K562 (cell line): ENCODE results near the gene GLB1L2. TPM values are rescaled to one million over a fixed set of nuclear protein-coding genes. Genes with fewer than 3 reads are reported as not detected.

Experiments used
- ATAC-seq: fragments of 200-7000 bp; cut with Tn5 transposase; 3 replicates; pipeline ENCODE4 v1.9.1; 2020; ENCODE audit warnings: moderate library complexity
- BruUV-seq: library from RNA; stranded (reverse); fragments of 400-500 nt; replicated peaks from 2 replicates; lab custom pipeline; 2021; lab: Mats Ljungman, UMichigan
- CTCF ChIA-PET: fragments of 300-600 bp; formaldehyde crosslinking; extraction: SDS; loops from one replicate; lab custom pipeline; 2021; ENCODE audit warnings: low intra/inter-chr PET ratio; lab: Yijun Ruan, JAX
- POLR2A ChIA-PET: fragments of 300-600, 350-650 bp; sonication (Branson Sonifier 250); formaldehyde crosslinking; extraction: SDS; loops from one replicate; lab custom pipeline; 2021; ENCODE audit warnings: antibody characterized with exemption, inconsistent platforms; lab: Yijun Ruan, JAX
- DNase-seq, 4 experiments: peaks; one replicate each; pipeline versions ENCODE4 v3.0.0 to v3.0.0-alpha.2; 2011 to 2018; ENCODE audit warnings: low spot score in 3 of 4, mixed read lengths in 3 of 4; ENCODE audit errors: extremely low read depth in 1 of 4
- FAIRE-seq: peaks from 2 replicates; lab custom pipeline; 2011; peaks lifted over from hg19 to GRCh38; lab: Jason Lieb, UNC
- H2AFZ ChIP-seq: 2 replicates; pipeline ENCODE4 v1.6.0; 2011; ENCODE audit warnings: low read depth, low read length, control low read depth, inconsistent platforms
- H3K27ac ChIP-seq: fragments of 200-600 bp; 3 replicates; pipeline ENCODE4 v1.8.0; 2011; ENCODE audit warnings: low read depth, mild to moderate bottlenecking, control low read depth, inconsistent platforms, low read length, moderate library complexity, mixed read lengths; ENCODE audit errors: extremely low read depth
- H3K27me3 ChIP-seq, 2 experiments: fragments of 300-600 bp in 1 of 2; 2 replicates in 1 of 2; 3 replicates in 1 of 2; pipeline versions ENCODE4 v1.6.0 to v1.8.0; 2011; ENCODE audit warnings: inconsistent platforms in 2 of 2, low read length in 2 of 2, mild to moderate bottlenecking in 1 of 2, mixed read lengths in 1 of 2, moderate library complexity in 1 of 2; ENCODE audit not compliant: control insufficient read depth in 2 of 2, insufficient read depth in 2 of 2
- H3K36me3 ChIP-seq: fragments of 300-600 bp; 3 replicates; pipeline ENCODE4 v1.8.0; 2011; ENCODE audit warnings: mild to moderate bottlenecking, low read length, inconsistent platforms; ENCODE audit not compliant: control insufficient read depth, insufficient read depth
- H3K4me1 ChIP-seq, 2 experiments: fragments of 200-600 bp in 1 of 2; replicated peaks in 1 of 2; 2 replicates in 1 of 2; 3 replicates in 1 of 2; pipeline versions ENCODE4 v1.5.1 to v1.8.0; 2011; ENCODE audit warnings: inconsistent platforms in 2 of 2, low read length in 2 of 2, mild to moderate bottlenecking in 1 of 2, mixed read lengths in 1 of 2, moderate library complexity in 1 of 2; ENCODE audit not compliant: control insufficient read depth in 2 of 2, insufficient read depth in 2 of 2
- H3K4me2 ChIP-seq: 2 replicates; pipeline ENCODE4 v1.6.1; 2011; ENCODE audit warnings: low read length, control low read depth, inconsistent platforms, mixed read lengths; ENCODE audit not compliant: insufficient read depth
- H3K4me3 ChIP-seq: fragments of 200-600 bp; sonication (generic), shearing (Covaris generic); 2 replicates; pipeline ENCODE4 v1.5.1; 2016; ENCODE audit warnings: control low read depth, inconsistent platforms
- H3K79me2 ChIP-seq: fragments of 200-600 bp; 3 replicates; pipeline ENCODE4 v1.8.0; 2011; ENCODE audit warnings: low read length, inconsistent platforms; ENCODE audit not compliant: control insufficient read depth, insufficient read depth
- H3K9ac ChIP-seq, 2 experiments: 2 replicates each; pipeline versions ENCODE4 v1.6.0 to v1.6.1; 2011; ENCODE audit warnings: low read depth in 2 of 2, low read length in 2 of 2, control low read depth in 1 of 2, inconsistent platforms in 1 of 2, mild to moderate bottlenecking in 1 of 2, mixed read lengths in 1 of 2; ENCODE audit not compliant: insufficient read depth in 1 of 2
- H3K9me1 ChIP-seq: one replicate; pipeline ENCODE4 v1.6.0; 2011; ENCODE audit warnings: inconsistent platforms, mild to moderate bottlenecking, low read length, moderate library complexity; ENCODE audit not compliant: control insufficient read depth, insufficient read depth
- H3K9me3 ChIP-seq: replicated peaks from 2 replicates; pipeline ENCODE4 v1.5.1; 2011; ENCODE audit warnings: low read depth, low read length, inconsistent platforms; ENCODE audit not compliant: control insufficient read depth, insufficient read depth
- H4K20me1 ChIP-seq: replicated peaks from 2 replicates; pipeline ENCODE4 v1.6.1; 2011; ENCODE audit warnings: low read length, inconsistent platforms, mixed read lengths; ENCODE audit not compliant: control insufficient read depth, insufficient read depth
- EHMT2 ChIP-seq: fragments of 450-650 bp; IDR thresholded peaks from 2 replicates; pipeline ENCODE4 v1.6.1; 2018; ENCODE audit warnings: antibody characterized with exemption
- MIER1 ChIP-seq: fragments of 450-650 bp; IDR thresholded peaks from 2 replicates; pipeline ENCODE4 v1.6.1; 2016; ENCODE audit warnings: antibody characterized with exemption, mild to moderate bottlenecking, low read depth
- NRF1 ChIP-seq, 2 experiments: fragments of 450-650 bp; IDR thresholded peaks in 1 of 2; conservative IDR thresholded peaks in 1 of 2; 2 replicates each; pipeline ENCODE4 v1.6.1; 2014; ENCODE audit warnings: mild to moderate bottlenecking in 2 of 2
- RBFOX2 ChIP-seq: fragments of 200-400 bp; formaldehyde crosslinking; IDR thresholded peaks from 2 replicates; pipeline ENCODE4 v1.6.1; 2017; ENCODE audit warnings: low read depth, mild to moderate bottlenecking, low read length, moderate library complexity
- TBP ChIP-seq: optimal IDR thresholded peaks from 2 replicates; pipeline ENCODE3; 2011; ENCODE audit warnings: low read depth, low read length, improper control_type of control experiment
- ZNF165 ChIP-seq: fragments of 250-450 bp; sonication (Bioruptor Pico); IDR thresholded peaks from 2 replicates; pipeline ENCODE4 v1.4.0; 2020; ENCODE audit warnings: borderline replicate concordance
- WGBS: fragments of 100-300 bp; shearing (Covaris generic); methylation state at CpG from one replicate; pipeline ENCODE4 v1.1.6; 2016; ENCODE audit warnings: low coverage, mixed read lengths; ENCODE audit not compliant: insufficient coverage; ENCODE audit errors: missing lambda C conversion rate; 5-methylcytosine and 5-hydroxymethylcytosine counted together
- in situ Hi-C: fragments of 300-500 bp; cut with MboI; formaldehyde crosslinking; loops from 4 replicates; pipeline ENCODE4 v1.15.0; 2018; ENCODE audit warnings: inconsistent platforms, mixed read lengths
- intact Hi-C: fragments of 100-400 bp; cut with micrococcal nuclease; formaldehyde crosslinking; loops from 2 replicates; pipeline ENCODE4 v1.14.2; 2022
- polyA plus RNA-seq, 8 experiments: library from polyadenylated mRNA; depleted of rRNA in 4 of 8; stranded (reverse) in 5 of 8; unstranded in 3 of 8; fragments of >200 nt; fragmentation: Nextera tagmentation in 2 of 8; fragmentation: Illumina TruSeq in 1 of 8; extraction: Ambion mirVana in 2 of 8; extraction: Trizol in 1 of 8; gene quantifications; 2 replicates each; pipeline versions ENCODE4 v1.2.1 to v1.2.3, GENCODE V29; 2011 to 2014; ENCODE audit warnings: inconsistent platforms in 1 of 8, missing spikeins in 1 of 8
- total RNA-seq, 7 experiments: library from RNA; depleted of rRNA in 6 of 7; stranded (reverse); fragments of >200 nt in 6 of 7; fragmentation: Illumina TruSeq in 2 of 7; extraction: Trizol in 2 of 7; gene quantifications; 2 replicates each; pipeline versions ENCODE4 v1.2.1 to v1.2.3, GENCODE V29; 2011 to 2021; ENCODE audit warnings: low replicate concordance in 1 of 7
- TF ChIP-seq, protein P1 (sequence below): fragments of 450-650 bp; formaldehyde crosslinking; IDR thresholded peaks from 2 replicates; pipeline ENCODE4 v1.4.0; 2020; ENCODE audit warnings: mild to moderate bottlenecking, moderate library complexity
- TF ChIP-seq, protein P2 (sequence below): fragments of 200-400 bp; formaldehyde crosslinking; IDR thresholded peaks from 2 replicates; pipeline ENCODE4 v1.6.1; 2017; ENCODE audit warnings: mild to moderate bottlenecking, low read depth, low read length, moderate library complexity

The GLB1L2 gene
- total and polyA plus RNA-seq, 9 of the 15 experiments (the other 6 are each of a cell fraction or from before 2014, with no cell fraction given): 0.84 to 21.4 (median 13.8) TPM

GRCh38 chr11:134417871-134418840 lies 86.4 kb downstream of the GLB1L2 start:
- Histone ChIP-seq H4K20me1 (peaks cover 15% of the 10 kb centered on the region), H3K36me3 (no peaks in the 10 kb centered on the region), H3K79me2 (no peaks in the 10 kb centered on the region), H3K9me3 (no peaks in the 10 kb centered on the region), H3K4me2 (no peak overlapping the region), H3K9ac (no peak overlapping the region), H3K4me3 (no peak overlapping the region), H3K9me1 (peaks cover 3% of the 10 kb centered on the region), H3K27me3 (peaks cover 12 to 65% of the 10 kb centered on the region in 2 experiments; a peak in 4 of 5 replicates), H2AFZ (no peak overlapping the region), H3K4me1 (no peaks in the 10 kb centered on the region), H3K27ac (no peak overlapping the region)
- in situ Hi-C loops: no loop called here
- no TSS peak for BruUV-seq
- POLR2A ChIA-PET: interaction anchor here (0.5 kb wide), 1 partner anchor 28 kb away, joined by 3 read pairs; no protein-coding TSS in a partner anchor
- peak; percentile 79 for ATAC-seq
- intact Hi-C loops: no loop called here
- CTCF ChIA-PET: no interaction called here
- peak in 1 of 4 experiments; percentile 45 for DNase-seq
- WGBS: 1% methylated on average over 14 of the region's 14 CpGs
- peak; percentile 57 for FAIRE-seq
- TF ChIP-seq EHMT2: peak; percentile 90
- peak; percentile 32 to 51; a peak in 2 of 4 replicates for TF ChIP-seq NRF1 (conservative IDR thresholded peaks at IDR 0.05 in 1 of 2, IDR thresholded peaks at IDR 0.05 in 1 of 2)
- peak; percentile 89 for TF ChIP-seq MIER1
- TF ChIP-seq, protein P1, sequence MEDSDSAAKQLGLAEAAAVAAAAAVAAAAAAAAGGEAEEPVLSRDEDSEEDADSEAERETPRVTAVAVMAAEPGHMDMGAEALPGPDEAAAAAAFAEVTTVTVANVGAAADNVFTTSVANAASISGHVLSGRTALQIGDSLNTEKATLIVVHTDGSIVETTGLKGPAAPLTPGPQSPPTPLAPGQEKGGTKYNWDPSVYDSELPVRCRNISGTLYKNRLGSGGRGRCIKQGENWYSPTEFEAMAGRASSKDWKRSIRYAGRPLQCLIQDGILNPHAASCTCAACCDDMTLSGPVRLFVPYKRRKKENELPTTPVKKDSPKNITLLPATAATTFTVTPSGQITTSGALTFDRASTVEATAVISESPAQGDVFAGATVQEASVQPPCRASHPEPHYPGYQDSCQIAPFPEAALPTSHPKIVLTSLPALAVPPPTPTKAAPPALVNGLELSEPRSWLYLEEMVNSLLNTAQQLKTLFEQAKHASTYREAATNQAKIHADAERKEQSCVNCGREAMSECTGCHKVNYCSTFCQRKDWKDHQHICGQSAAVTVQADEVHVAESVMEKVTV (CRISPR knock-in tag): no peak
- no peak for TF ChIP-seq RBFOX2
- no peak for TF ChIP-seq ZNF165 (CRISPR knock-in tag)
- TF ChIP-seq, protein P2, sequence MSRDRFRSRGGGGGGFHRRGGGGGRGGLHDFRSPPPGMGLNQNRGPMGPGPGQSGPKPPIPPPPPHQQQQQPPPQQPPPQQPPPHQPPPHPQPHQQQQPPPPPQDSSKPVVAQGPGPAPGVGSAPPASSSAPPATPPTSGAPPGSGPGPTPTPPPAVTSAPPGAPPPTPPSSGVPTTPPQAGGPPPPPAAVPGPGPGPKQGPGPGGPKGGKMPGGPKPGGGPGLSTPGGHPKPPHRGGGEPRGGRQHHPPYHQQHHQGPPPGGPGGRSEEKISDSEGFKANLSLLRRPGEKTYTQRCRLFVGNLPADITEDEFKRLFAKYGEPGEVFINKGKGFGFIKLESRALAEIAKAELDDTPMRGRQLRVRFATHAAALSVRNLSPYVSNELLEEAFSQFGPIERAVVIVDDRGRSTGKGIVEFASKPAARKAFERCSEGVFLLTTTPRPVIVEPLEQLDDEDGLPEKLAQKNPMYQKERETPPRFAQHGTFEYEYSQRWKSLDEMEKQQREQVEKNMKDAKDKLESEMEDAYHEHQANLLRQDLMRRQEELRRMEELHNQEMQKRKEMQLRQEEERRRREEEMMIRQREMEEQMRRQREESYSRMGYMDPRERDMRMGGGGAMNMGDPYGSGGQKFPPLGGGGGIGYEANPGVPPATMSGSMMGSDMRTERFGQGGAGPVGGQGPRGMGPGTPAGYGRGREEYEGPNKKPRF: no peak
- no peak for TF ChIP-seq TBP
